GM10847 (cell line): Measurements from ENCODE around the gene OSGEP.

ENCODE experiments used
- POLR2A ChIP-seq: IDR thresholded peaks from 2 replicates; pipeline ENCODE4 v1.6.1; 2011; ENCODE audit not compliant: insufficient read length; ENCODE audit errors: extremely low read depth

OSGEP gene

GRCh38 chr14:20454516-20455354, at the start of gene OSGEP, which contains the start of gene APEX1:
TSS of gene OSGEP (minus strand) at chr14:20454812. CDS start at chr14:20454683, 129 bp downstream.
TSS of gene APEX1 (plus strand) at chr14:20455226. CDS start at chr14:20455646, 420 bp downstream.
- peak; percentile 82 for TF ChIP-seq POLR2A

GRCh38 chr14:20503898-20504297, 49.3 kb upstream of the OSGEP start:
- TF ChIP-seq POLR2A, result no peak

GRCh38 chr14:20501346-20501745, 46.7 kb upstream of the OSGEP start:
- TF ChIP-seq POLR2A, result no peak

- TF ChIP-seq POLR2A, result no peak
Measured at GRCh38 chr14:20499881-20500280, 45.3 kb upstream of the OSGEP start.

GRCh38 chr14:20499108-20499507, 44.5 kb upstream of the OSGEP start:
- TF ChIP-seq POLR2A, result no peak

GRCh38 chr14:20498622-20499021, 44.0 kb upstream of the OSGEP start:
- TF ChIP-seq POLR2A, result no peak

GRCh38 chr14:20494935-20495766, 40.5 kb upstream of the OSGEP start:
- TF ChIP-seq POLR2A, result no peak

GRCh38 chr14:20493634-20494033, 39.0 kb upstream of the OSGEP start:
- no peak for TF ChIP-seq POLR2A

- TF ChIP-seq POLR2A, result no peak
Measured at GRCh38 chr14:20492486-20492885, 37.9 kb upstream of the OSGEP start.

GRCh38 chr14:20490563-20490962, 36.0 kb upstream of the OSGEP start:
- no peak for TF ChIP-seq POLR2A

GRCh38 chr14:20489093-20489994, 34.7 kb upstream of the OSGEP start:
- no peak for TF ChIP-seq POLR2A

GRCh38 chr14:20487396-20487725, 32.7 kb upstream of the OSGEP start:
- TF ChIP-seq POLR2A, result no peak

GRCh38 chr14:20486684-20487395, 32.2 kb upstream of the OSGEP start:
- no peak for TF ChIP-seq POLR2A

- TF ChIP-seq POLR2A, result no peak
Measured at GRCh38 chr14:20485900-20486299, 31.3 kb upstream of the OSGEP start.
